Suprapubic skin (tissue), 4 donors: Measurements from ENCODE around the gene PDGFB. TPM values are rescaled to one million over a fixed set of nuclear protein-coding genes. Genes with fewer than 3 reads are reported as not detected.

ENCODE experiments used
- DNase-seq, 2 donors: peaks; one replicate each; pipeline ENCODE4 v3.0.0-alpha.2; 2019; ENCODE audit warnings: low spot score in 2 of 2
- H3K27ac ChIP-seq: fragments of 200-600 bp; sonication (generic); one replicate; pipeline ENCODE4 v1.5.1; 2019
- H3K27me3 ChIP-seq: fragments of 200-600 bp; sonication (generic); one replicate; pipeline ENCODE4 v1.5.1; 2019
- H3K36me3 ChIP-seq: fragments of 200-600 bp; sonication (generic); one replicate; pipeline ENCODE4 v1.5.1; 2019
- H3K4me1 ChIP-seq: fragments of 200-600 bp; sonication (generic); one replicate; pipeline ENCODE4 v1.5.1; 2019
- H3K4me3 ChIP-seq: fragments of 200-600 bp; sonication (generic); one replicate; pipeline ENCODE4 v1.5.1; 2019; ENCODE audit warnings: mild to moderate bottlenecking
- H3K9me3 ChIP-seq: fragments of 200-600 bp; sonication (generic); one replicate; pipeline ENCODE4 v1.5.1; 2019
- CTCF ChIP-seq, 2 donors: fragments of 200-600 bp in 1 of 2; fragments of 450-650 bp in 1 of 2; sonication (generic) in 1 of 2; IDR thresholded peaks; one replicate each; pipeline ENCODE4 v1.5.1; 2016 to 2019; ENCODE audit warnings: antibody characterized with exemption in 2 of 2, mild to moderate bottlenecking in 1 of 2, moderate library complexity in 1 of 2
- EP300 ChIP-seq: sonication (generic); formaldehyde crosslinking; IDR thresholded peaks from one replicate; pipeline ENCODE4 v1.6.1; 2017; ENCODE audit warnings: antibody characterized with exemption
- POLR2A ChIP-seq, 2 donors: fragments of 450-650 bp; IDR thresholded peaks; one replicate each; pipeline ENCODE4 v1.6.1; 2017; ENCODE audit warnings: antibody characterized with exemption in 2 of 2, mild to moderate bottlenecking in 2 of 2, moderate library complexity in 2 of 2
- POLR2AphosphoS5 ChIP-seq, 3 donors: sonication (generic); formaldehyde crosslinking; IDR thresholded peaks; one replicate each; pipeline ENCODE4 v1.6.1; 2017; ENCODE audit warnings: antibody characterized with exemption in 3 of 3
- WGBS: methylation state at CpG from one replicate; pipeline ENCODE4 v1.1.5; 2018; 5-methylcytosine and 5-hydroxymethylcytosine counted together
- total RNA-seq, 4 donors: library from RNA; depleted of rRNA; stranded (reverse); fragments of >200 nt; gene quantifications; one replicate each; pipeline ENCODE4 v1.1.0, GENCODE V29; 2016

The PDGFB gene
- total RNA-seq, 4 donors from 2014 or later = 10.5 to 20.6 (median 12.0) TPM

GRCh38 chr22:39181356-39181755 lies 63.4 kb downstream of the PDGFB start:
- DNase-seq = peak in 1 of 2 donors; percentile 37
- Histone ChIP-seq H3K9me3 (no peaks in the 10 kb centered on the region), H3K27me3 (no peaks in the 10 kb centered on the region), H3K4me3 (no peak overlapping the region), H3K27ac (no peak overlapping the region), H3K4me1 (peaks cover 44% of the 10 kb centered on the region), H3K36me3 (no peaks in the 10 kb centered on the region)
- 80% methylated on average over 5 of the region's 8 CpGs for WGBS
- TF ChIP-seq POLR2A (IDR thresholded peaks at IDR 0.05) = no peak
- no peak for TF ChIP-seq CTCF (IDR thresholded peaks at IDR 0.05)
- TF ChIP-seq POLR2AphosphoS5 (IDR thresholded peaks at IDR 0.05) = no peak
- TF ChIP-seq EP300 = no peak

GRCh38 chr22:39179841-39180335 lies 64.9 kb downstream of the PDGFB start:
- TF ChIP-seq POLR2AphosphoS5 (IDR thresholded peaks at IDR 0.05) (no peak), CTCF (IDR thresholded peaks at IDR 0.05) (no peak), EP300 (no peak), POLR2A (IDR thresholded peaks at IDR 0.05) (no peak)
- WGBS = 73% methylated on average over 21 of the region's 21 CpGs
- no peak overlapping the region for H3K4me3 ChIP-seq
- DNase-seq = peak in 1 of 2 donors; percentile 79
- H3K4me1 ChIP-seq = peaks cover 48% of the 10 kb centered on the region
- H3K27ac ChIP-seq = no peak overlapping the region
- H3K27me3 ChIP-seq = no peaks in the 10 kb centered on the region
- H3K9me3 ChIP-seq = no peaks in the 10 kb centered on the region
- H3K36me3 ChIP-seq = no peaks in the 10 kb centered on the region

- 83% methylated on average over 6 of the region's 6 CpGs for WGBS
- no peaks in the 10 kb centered on the region for H3K9me3 ChIP-seq
- peaks cover 50% of the 10 kb centered on the region for H3K4me1 ChIP-seq
- H3K4me3 ChIP-seq = no peak overlapping the region
- no peaks in the 10 kb centered on the region for H3K27me3 ChIP-seq
- no peak for DNase-seq
- no peaks in the 10 kb centered on the region for H3K36me3 ChIP-seq
- TF ChIP-seq CTCF (IDR thresholded peaks at IDR 0.05) (no peak), POLR2AphosphoS5 (IDR thresholded peaks at IDR 0.05) (no peak), POLR2A (IDR thresholded peaks at IDR 0.05) (no peak), EP300 (no peak)
- no peak overlapping the region for H3K27ac ChIP-seq
Observed at GRCh38 chr22:39179401-39179827, 65.4 kb downstream of the PDGFB start.

- H3K9me3 ChIP-seq = no peaks in the 10 kb centered on the region
- peaks cover 54% of the 10 kb centered on the region for H3K4me1 ChIP-seq
- H3K27ac ChIP-seq = peak overlapping the region; percentile 77
- no peaks in the 10 kb centered on the region for H3K36me3 ChIP-seq
- no peaks in the 10 kb centered on the region for H3K27me3 ChIP-seq
- TF ChIP-seq POLR2A (IDR thresholded peaks at IDR 0.05) (no peak), EP300 (no peak), CTCF (IDR thresholded peaks at IDR 0.05) (no peak)
- 82% methylated on average over 19 of the region's 19 CpGs for WGBS
- peak in 1 of 2 donors; percentile 74 for DNase-seq
- H3K4me3 ChIP-seq = no peak overlapping the region
Observed at GRCh38 chr22:39178206-39179111, 66.3 kb downstream of the PDGFB start.

- 81% methylated on average over 9 of the region's 9 CpGs for WGBS
- Histone ChIP-seq H3K9me3 (no peaks in the 10 kb centered on the region), H3K4me1 (peaks cover 56% of the 10 kb centered on the region), H3K27me3 (no peaks in the 10 kb centered on the region), H3K27ac (peak overlapping the region; percentile 77), H3K4me3 (no peak overlapping the region), H3K36me3 (no peaks in the 10 kb centered on the region)
- peak in 1 of 2 donors; percentile 82 for DNase-seq
- no peak for TF ChIP-seq POLR2A (IDR thresholded peaks at IDR 0.05)
- TF ChIP-seq EP300 = no peak
- TF ChIP-seq CTCF (IDR thresholded peaks at IDR 0.05) = no peak
- no peak for TF ChIP-seq POLR2AphosphoS5 (IDR thresholded peaks at IDR 0.05)
Observed at GRCh38 chr22:39177791-39178190, 67.0 kb downstream of the PDGFB start.
